Measurements from ENCODE around the gene LITAF.

LITAF gene

GRCh38 chr16:11635113-11635652, 48.5 kb upstream of the LITAF start:
- no peak for TF ChIP-seq EZH2 (IDR thresholded peaks at IDR 0.05; ENCODE audit: borderline replicate concordance, low read depth, low read length, severe bottlenecking)
- no peak for TF ChIP-seq CTCF (IDR thresholded peaks at IDR 0.05; ENCODE audit: borderline replicate concordance, extremely low read depth, low read length, poor library complexity, severe bottlenecking)
- H3K9me3 ChIP-seq (ENCODE audit: insufficient read depth, low read length, severe bottlenecking), result no peaks in the 10 kb centered on the region
- H3K4me3 ChIP-seq (ENCODE audit: low read depth in 1 of 2, low read length in 2 of 2), result no peak overlapping the region
- peaks cover 17% of the 10 kb centered on the region for H3K4me1 ChIP-seq (ENCODE audit: insufficient read depth, low read length)
- no peaks in the 10 kb centered on the region for H3K36me3 ChIP-seq (ENCODE audit: insufficient read depth, low read length)
- H2AFZ ChIP-seq (ENCODE audit: low read depth, low read length), result no peak overlapping the region
- no peaks in the 10 kb centered on the region for H4K20me1 ChIP-seq (ENCODE audit: insufficient read depth, low read length)
- H3K27ac ChIP-seq (ENCODE audit: low read length), result no peak overlapping the region
- H3K27me3 ChIP-seq (ENCODE audit: insufficient read depth, low read length, poor library complexity), result no peaks in the 10 kb centered on the region
- DNase-seq, result no peak
- H3K4me2 ChIP-seq (ENCODE audit: insufficient read depth, low read length), result no peak overlapping the region
- no peaks in the 10 kb centered on the region for H3K79me2 ChIP-seq (ENCODE audit: insufficient read depth, low read length)
- no peak overlapping the region for H3K9ac ChIP-seq (ENCODE audit: low read depth, low read length)
- ATAC-seq (ENCODE audit: insufficient read depth, low read depth), result no peak

- H3K27ac ChIP-seq (ENCODE audit: low read length), result no peak overlapping the region
- ATAC-seq (ENCODE audit: insufficient read depth, low read depth), result no peak
Measured at GRCh38 chr16:11634312-11634711, 47.6 kb upstream of the LITAF start.

GRCh38 chr16:11633113-11633512, 46.4 kb upstream of the LITAF start:
- no peak for TF ChIP-seq CTCF (IDR thresholded peaks at IDR 0.05; ENCODE audit: borderline replicate concordance, extremely low read depth, low read length, poor library complexity, severe bottlenecking)
- TF ChIP-seq EZH2 (IDR thresholded peaks at IDR 0.05; ENCODE audit: borderline replicate concordance, low read depth, low read length, severe bottlenecking), result no peak
- Histone ChIP-seq H3K4me3 (ENCODE audit: low read depth in 1 of 2, low read length in 2 of 2) (no peak overlapping the region), H3K27ac (ENCODE audit: low read length) (no peak overlapping the region)

More at GRCh38 chr16:11634312-11634711, 47.6 kb upstream of the LITAF start:
- H3K27me3 ChIP-seq (ENCODE audit: insufficient read depth, low read length, poor library complexity), result no peaks in the 10 kb centered on the region
- H3K4me3 ChIP-seq (ENCODE audit: low read depth in 1 of 2, low read length in 2 of 2), result no peak overlapping the region
- TF ChIP-seq EZH2 (IDR thresholded peaks at IDR 0.05; ENCODE audit: borderline replicate concordance, low read depth, low read length, severe bottlenecking) (no peak), CTCF (IDR thresholded peaks at IDR 0.05; ENCODE audit: borderline replicate concordance, extremely low read depth, low read length, poor library complexity, severe bottlenecking) (no peak)
- DNase-seq, result no peak
- H2AFZ ChIP-seq (ENCODE audit: low read depth, low read length), result no peak overlapping the region
- H3K9ac ChIP-seq (ENCODE audit: low read depth, low read length), result no peak overlapping the region
- no peaks in the 10 kb centered on the region for H3K9me3 ChIP-seq (ENCODE audit: insufficient read depth, low read length, severe bottlenecking)
- H3K79me2 ChIP-seq (ENCODE audit: insufficient read depth, low read length), result no peaks in the 10 kb centered on the region
- H3K4me1 ChIP-seq (ENCODE audit: insufficient read depth, low read length), result peaks cover 26% of the 10 kb centered on the region
- no peaks in the 10 kb centered on the region for H3K36me3 ChIP-seq (ENCODE audit: insufficient read depth, low read length)
- H4K20me1 ChIP-seq (ENCODE audit: insufficient read depth, low read length), result no peaks in the 10 kb centered on the region
- no peak overlapping the region for H3K4me2 ChIP-seq (ENCODE audit: insufficient read depth, low read length)

More at GRCh38 chr16:11633113-11633512, 46.4 kb upstream of the LITAF start:
- Histone ChIP-seq H3K9ac (ENCODE audit: low read depth, low read length) (no peak overlapping the region), H4K20me1 (ENCODE audit: insufficient read depth, low read length) (no peaks in the 10 kb centered on the region), H3K9me3 (ENCODE audit: insufficient read depth, low read length, severe bottlenecking) (no peaks in the 10 kb centered on the region), H3K36me3 (ENCODE audit: insufficient read depth, low read length) (no peaks in the 10 kb centered on the region), H3K79me2 (ENCODE audit: insufficient read depth, low read length) (no peaks in the 10 kb centered on the region), H3K27me3 (ENCODE audit: insufficient read depth, low read length, poor library complexity) (no peaks in the 10 kb centered on the region), H3K4me1 (ENCODE audit: insufficient read depth, low read length) (peaks cover 37% of the 10 kb centered on the region), H2AFZ (ENCODE audit: low read depth, low read length) (no peak overlapping the region), H3K4me2 (ENCODE audit: insufficient read depth, low read length) (no peak overlapping the region)
- DNase-seq (no peak), ATAC-seq (ENCODE audit: insufficient read depth, low read depth) (no peak)

All from DND-41 (cell line).